ACHN (cell line): ENCODE results near the gene STRN4.

Experiments used
- DNase-seq: peaks from one replicate; pipeline ENCODE4 v3.0.0-alpha.2; 2015
- in situ Hi-C: cut with HindIII; loops from 2 replicates; pipeline ENCODE4 v1.10.0; 2017; ENCODE audit warnings: low sequenced_read_pairs, low pct_ligation_motif_present, low pct_unique_long_range_greater_than_20kb

Gene STRN4

DNA sequence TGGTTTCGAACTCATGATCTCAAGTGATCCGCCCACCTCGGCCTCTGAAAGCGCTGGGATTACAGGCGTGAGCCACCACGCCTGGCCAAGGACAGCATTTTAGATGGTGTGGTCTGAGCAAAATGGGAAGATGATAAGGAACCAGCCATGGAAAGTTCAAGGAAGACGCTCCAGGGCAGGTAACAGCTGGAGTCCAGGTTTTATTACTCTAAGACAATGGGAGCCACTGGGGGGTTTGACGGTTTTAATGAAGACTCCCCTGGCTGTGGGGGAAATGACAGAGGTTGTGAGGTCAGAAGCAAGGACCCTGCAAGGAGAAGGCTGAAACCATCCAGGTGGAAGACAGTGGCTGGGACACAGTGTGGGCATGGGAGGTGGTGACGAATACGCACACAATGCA, 50.2 kb downstream of the STRN4 start:
- in situ Hi-C loops: no loop called here
- DNase-seq: no peak

DNA sequence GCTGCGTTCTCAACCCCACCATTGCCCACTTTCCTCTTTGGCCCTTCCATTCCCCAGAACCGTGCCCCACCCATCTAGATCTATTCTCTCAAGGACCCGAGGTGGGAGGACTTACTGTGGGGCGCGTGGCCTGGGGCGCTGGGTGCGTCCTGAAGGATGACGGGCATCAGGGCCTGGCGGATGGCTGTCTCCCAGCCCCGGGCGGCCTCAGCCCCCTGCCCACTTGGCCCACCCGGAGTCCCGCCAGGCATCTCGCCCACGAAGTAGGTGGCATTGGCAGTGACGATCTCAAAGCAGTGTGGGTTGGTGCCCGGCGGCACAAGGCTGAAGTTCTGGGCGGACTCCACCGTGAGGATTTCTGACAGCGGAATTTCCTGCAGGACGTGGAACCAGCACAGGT, 52.5 kb downstream of the STRN4 start:
- in situ Hi-C loops: no loop called here
- DNase-seq: no peak

DNA sequence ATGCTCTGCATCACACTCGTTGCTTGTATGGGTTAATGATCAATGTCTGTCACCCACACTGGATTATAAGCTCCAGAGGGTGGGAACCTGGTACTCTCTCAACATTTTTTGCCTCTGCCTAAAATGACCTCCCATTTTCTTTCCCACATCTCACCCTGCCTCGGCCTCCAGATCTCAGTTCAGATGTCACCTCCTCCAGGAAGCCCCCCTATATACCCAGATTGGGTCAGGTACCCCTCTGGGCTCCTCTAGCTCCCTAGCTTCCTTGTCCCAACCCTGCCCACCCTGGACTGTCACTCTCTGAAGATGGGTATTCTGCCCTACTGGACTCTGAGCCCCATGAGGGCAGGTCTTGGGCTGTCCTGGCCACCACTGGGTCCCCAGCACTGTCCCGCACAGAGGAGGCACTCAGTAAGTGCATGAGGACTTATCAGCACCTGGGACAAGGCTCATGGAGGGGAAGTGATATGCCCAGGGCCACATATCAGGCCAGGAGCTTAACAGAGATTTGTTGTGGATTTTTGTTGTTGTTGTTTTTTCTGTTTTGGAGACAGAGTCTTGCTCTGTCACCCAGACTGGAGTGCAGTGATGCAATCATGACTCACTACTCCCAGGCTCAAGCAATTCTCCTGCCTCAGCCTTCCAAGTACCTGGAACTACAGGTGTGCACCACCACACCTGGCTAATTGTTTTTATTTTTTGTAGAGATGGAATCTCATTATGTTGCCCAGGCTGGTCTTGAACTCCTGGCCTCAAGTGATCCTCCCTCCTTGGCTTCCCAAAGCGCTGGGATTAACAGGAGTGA, 53.1 kb downstream of the STRN4 start:
- in situ Hi-C loops: no loop called here
- no peak for DNase-seq

DNA sequence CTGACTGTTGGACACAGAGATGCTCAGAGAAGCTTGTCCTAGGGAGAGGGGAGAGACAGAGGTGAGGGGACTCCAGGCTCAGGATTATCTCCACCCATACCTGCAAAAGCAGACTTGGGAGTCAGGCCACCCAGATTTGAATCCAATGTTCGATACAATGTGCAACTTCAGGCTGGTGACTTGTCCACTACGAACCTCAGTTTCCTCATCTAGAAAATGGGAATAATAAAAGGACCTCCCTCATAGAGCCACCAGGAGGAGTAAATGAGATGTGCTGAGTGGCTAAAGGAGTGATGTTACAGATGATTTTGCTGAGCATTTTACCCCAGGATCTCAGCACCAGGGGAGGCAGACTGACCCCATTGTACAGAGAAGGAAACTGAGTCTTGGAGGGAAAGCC, 54.3 kb downstream of the STRN4 start:
- DNase-seq: no peak
- in situ Hi-C loops: no loop called here

DNA sequence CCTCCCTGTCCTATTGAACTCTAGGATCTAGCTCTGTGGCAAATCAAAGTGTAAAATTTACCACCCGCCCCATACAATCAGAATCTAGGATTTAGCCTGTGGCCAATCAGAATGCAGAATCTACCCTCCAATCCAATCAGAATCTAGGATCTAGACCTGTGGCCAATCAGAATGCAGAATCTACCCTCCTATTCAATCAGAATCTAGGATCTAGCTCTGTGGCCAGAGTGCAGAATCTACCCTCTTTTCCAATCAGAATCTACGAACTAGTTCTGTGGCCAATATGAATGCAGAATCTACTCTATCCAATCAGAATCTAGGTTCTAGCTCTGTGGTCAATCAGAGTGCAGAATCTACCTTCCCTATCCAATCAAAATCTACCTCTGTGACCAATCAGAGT, 55.1 kb downstream of the STRN4 start:
- in situ Hi-C loops: no loop called here
- DNase-seq: no peak

DNA sequence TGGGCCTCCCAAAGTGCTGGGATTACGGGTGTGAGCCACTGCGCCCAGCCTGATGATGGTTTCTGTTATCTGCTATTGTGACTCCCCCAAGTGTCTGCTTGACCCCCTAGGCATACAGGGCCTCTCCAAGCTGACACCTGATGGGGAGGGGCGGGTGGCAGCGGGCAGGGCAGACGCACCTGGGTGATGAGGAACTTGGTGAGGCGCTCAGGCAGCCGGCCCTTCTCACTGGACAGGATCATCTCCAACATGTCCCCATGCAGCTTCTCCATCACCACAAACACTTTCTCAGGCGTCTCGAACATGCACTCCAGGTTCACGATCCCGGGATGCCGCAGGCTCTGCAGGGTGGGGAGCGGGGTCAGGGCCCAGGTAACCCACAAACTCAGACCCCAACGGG, 56.9 kb downstream of the STRN4 start:
- no peak for DNase-seq
- in situ Hi-C loops: no loop called here

DNA sequence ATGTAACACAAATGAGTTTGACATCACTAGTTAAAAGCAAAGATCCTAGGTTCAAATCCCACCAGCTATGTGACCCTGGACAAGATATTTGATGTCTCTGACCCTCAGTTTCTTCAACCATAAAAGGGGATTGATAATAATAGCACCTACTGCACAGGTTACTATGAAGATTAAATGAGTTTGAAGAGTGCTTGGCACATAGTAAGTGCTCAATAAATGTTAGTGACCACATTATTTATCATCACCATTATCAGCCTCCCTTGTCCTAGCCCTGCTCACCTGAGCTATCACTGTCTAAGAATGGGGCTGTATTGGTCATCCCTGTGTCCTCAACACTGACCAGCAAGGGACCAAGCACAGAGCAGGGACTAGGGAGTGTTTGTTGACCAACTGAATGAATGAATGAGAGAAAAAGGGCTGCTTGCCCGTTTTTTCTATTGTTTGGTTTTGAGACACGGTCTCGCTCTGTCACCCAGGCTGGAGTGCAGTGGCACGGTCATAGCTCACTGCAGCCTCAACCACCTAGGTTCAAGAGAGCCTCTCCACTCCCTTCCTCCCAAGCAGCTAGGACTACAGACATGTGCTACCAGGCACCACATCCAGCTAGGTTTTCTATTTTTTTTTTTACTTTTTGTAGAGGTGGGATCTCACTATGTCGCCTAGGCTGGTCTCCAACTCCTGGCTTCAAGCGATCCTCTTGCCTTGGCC, 58.7 kb downstream of the STRN4 start:
- in situ Hi-C loops: no loop called here
- no peak for DNase-seq

DNA sequence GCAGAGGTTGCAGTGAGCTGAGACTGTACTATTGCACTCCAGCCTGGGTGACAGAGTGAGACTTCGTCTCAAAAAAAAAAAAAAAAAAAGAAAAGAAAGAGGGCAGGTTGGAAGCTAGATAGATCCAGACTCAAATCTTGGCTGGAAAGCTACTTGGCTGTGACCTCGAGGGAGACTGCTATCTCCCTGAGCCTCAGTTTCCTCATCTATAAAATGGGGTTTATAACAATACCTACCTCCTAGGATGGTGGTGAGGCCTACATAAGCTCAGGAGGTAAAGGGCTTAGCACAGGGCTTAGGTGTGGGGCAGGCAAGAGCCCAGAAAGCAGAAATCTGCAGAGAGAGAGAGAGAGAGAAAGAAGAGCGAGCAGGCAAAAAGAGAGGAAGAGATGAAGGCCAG, 61.1 kb downstream of the STRN4 start:
- in situ Hi-C loops: no loop called here
- DNase-seq: no peak

DNA sequence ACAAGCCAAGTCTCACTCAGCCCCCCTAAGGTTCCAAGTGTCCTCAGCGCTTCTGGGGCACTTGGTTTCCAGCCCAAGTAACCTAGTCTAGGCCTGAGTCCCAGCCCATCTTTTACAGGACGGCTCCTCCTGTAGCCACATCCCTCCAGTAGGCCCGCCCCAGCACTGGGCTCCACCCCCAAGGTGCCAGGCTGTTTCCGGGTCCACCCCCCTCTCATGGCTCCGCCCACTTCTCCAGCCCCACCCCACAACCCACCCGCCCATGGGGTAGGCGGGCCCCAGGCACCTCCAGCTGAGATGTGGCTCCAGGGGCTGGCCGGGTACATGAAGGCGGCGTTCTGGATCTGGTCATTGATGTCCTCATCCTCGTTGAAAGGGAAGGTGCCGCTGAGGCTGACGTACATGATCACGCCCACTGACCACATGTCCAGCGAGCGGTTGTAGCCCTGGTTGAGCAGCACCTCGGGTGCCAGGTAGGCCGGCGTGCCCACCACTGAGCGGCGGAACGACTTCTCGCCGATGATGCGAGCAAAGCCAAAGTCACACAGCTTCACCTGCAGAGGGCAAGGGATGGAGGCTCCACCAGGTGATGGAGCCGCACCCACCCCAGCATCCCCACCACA, 68.0 kb downstream of the STRN4 start:
- peak; percentile 31 for DNase-seq
- in situ Hi-C loops: no loop called here

DNA sequence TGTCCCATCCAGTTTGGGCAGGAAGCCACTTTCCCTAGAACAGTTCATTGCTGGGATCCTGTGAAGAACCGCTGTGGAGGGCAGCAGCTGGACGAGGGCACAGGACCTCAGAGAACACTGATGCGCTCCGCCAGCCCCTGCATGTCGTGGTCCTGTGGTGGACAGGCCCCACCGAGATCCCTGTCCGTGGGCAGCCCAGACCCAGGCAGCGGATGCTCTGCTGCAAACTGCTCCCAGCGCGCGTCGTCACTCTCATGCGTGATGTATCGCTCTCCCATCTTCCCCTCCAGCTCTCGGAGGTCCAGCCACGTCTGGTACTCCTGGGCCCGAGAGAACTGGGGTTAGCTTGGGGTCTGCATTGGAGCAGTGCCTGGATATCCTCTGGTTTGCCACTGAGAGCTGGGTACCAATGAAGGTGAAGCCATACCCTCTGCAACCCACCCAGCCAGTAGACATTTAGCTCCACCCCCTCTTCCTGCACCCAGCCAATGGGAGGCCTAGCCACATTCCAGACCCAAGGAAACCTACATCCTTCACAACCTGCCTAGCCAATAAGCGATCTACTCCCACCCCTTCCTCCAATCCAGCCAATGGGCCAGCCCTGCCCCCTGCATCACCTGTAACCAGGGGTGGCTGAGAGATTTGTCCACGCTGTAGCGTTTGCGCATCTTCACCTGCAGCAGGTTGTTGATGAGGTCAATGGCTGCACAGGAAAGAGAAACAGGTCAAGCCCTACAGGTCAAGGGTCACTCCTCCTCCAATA, 71.7 kb downstream of the STRN4 start:
- in situ Hi-C loops: no loop called here
- peak; percentile 24 for DNase-seq

DNA sequence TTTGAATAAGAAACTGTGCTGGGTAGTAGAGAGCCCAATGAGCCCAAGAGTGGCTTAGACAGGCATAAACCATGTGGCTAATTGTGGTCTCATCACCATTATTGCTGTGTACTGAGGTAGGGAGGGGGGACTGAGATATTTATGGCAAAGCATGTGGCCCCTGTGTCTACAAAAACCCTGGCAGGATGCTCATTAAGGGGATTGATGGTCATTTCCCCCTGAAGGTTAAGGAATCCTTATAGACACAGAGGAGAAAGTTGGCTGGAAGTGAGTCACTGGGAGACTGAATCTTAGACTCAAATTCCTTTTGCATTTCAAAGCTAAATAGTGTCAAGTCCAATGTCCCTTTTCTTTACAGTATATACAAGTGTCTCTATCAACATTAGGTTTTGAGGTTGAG, 75.4 kb downstream of the STRN4 start:
- in situ Hi-C loops: no loop called here
- no peak for DNase-seq
